Mesenchymal stem cell (in vitro differentiated cells and primary cell): ENCODE results near the gene AGPAT4.

Experiments used
- DNase-seq: peaks from one replicate; pipeline ENCODE4 v3.0.0-alpha.2; 2013
- H2AFZ ChIP-seq: one replicate; pipeline ENCODE4 v1.6.1; 2013; ENCODE audit warnings: low read depth, mild to moderate bottlenecking, control low read depth, inconsistent platforms, low read length, moderate library complexity
- H2AK5ac ChIP-seq: 2 replicates; pipeline ENCODE4 v1.6.1; 2013; ENCODE audit warnings: low read length, moderate library complexity, mild to moderate bottlenecking, inconsistent platforms; ENCODE audit not compliant: severe bottlenecking
- H2BK120ac ChIP-seq: one replicate; pipeline ENCODE4 v1.6.1; 2013; ENCODE audit warnings: low read depth, mild to moderate bottlenecking, inconsistent platforms, low read length, moderate library complexity
- H2BK12ac ChIP-seq, 2 experiments: one replicate each; pipeline ENCODE4 v1.6.1; 2013; ENCODE audit warnings: inconsistent platforms in 2 of 2, low read length in 2 of 2, mild to moderate bottlenecking in 2 of 2, moderate library complexity in 2 of 2, control low read depth in 1 of 2
- H2BK15ac ChIP-seq: one replicate; pipeline ENCODE4 v1.6.1; 2013; ENCODE audit warnings: mild to moderate bottlenecking, low read depth, inconsistent platforms; ENCODE audit not compliant: poor library complexity, severe bottlenecking
- H2BK5ac ChIP-seq: 2 replicates; pipeline ENCODE4 v1.6.1; 2013; ENCODE audit warnings: low read depth, mild to moderate bottlenecking, low read length, control low read depth, inconsistent platforms; ENCODE audit not compliant: poor library complexity, severe bottlenecking
- H3K14ac ChIP-seq, 2 experiments: one replicate each; pipeline ENCODE4 v1.6.1; 2013; ENCODE audit warnings: inconsistent platforms in 2 of 2, low read length in 2 of 2, control low read depth in 1 of 2, mild to moderate bottlenecking in 1 of 2, moderate library complexity in 1 of 2
- H3K18ac ChIP-seq, 2 experiments: one replicate each; pipeline ENCODE4 v1.6.1; 2013; ENCODE audit warnings: inconsistent platforms in 2 of 2, low read length in 2 of 2, control low read depth in 1 of 2, low read depth in 1 of 2, mild to moderate bottlenecking in 1 of 2
- H3K23ac ChIP-seq, 2 experiments: one replicate each; pipeline ENCODE4 v1.6.1; 2013; ENCODE audit warnings: inconsistent platforms in 2 of 2, low read length in 2 of 2, mild to moderate bottlenecking in 2 of 2, moderate library complexity in 2 of 2, control low read depth in 1 of 2
- H3K27ac ChIP-seq: 2 replicates; pipeline ENCODE4 v1.5.1; 2013; ENCODE audit warnings: mild to moderate bottlenecking, moderate library complexity, low read length, control low read depth, inconsistent platforms; ENCODE audit not compliant: poor library complexity, severe bottlenecking
- H3K27me3 ChIP-seq, 2 experiments: 2 replicates each; pipeline versions ENCODE4 v1.6.1 to v1.7.0; 2013; ENCODE audit warnings: low read length in 2 of 2, mild to moderate bottlenecking in 2 of 2, moderate library complexity in 2 of 2, control low read depth in 1 of 2, inconsistent platforms in 1 of 2; ENCODE audit not compliant: control insufficient read depth in 1 of 2, insufficient read depth in 1 of 2
- H3K36me3 ChIP-seq, 2 experiments: 2 replicates each; pipeline versions ENCODE4 v1.6.1 to v1.7.0; 2013; ENCODE audit warnings: low read length in 2 of 2, control low read depth in 1 of 2, inconsistent platforms in 1 of 2, low read depth in 1 of 2, mild to moderate bottlenecking in 1 of 2; ENCODE audit not compliant: insufficient read depth in 2 of 2, control insufficient read depth in 1 of 2
- H3K4ac ChIP-seq, 2 experiments: one replicate each; pipeline ENCODE4 v1.6.1; 2013; ENCODE audit warnings: inconsistent platforms in 2 of 2, low read length in 2 of 2, mild to moderate bottlenecking in 2 of 2, moderate library complexity in 2 of 2, control low read depth in 1 of 2, low read depth in 1 of 2
- H3K4me1 ChIP-seq: 2 replicates; pipeline ENCODE4 v1.6.1; 2013; ENCODE audit warnings: low read depth, low read length, control low read depth; ENCODE audit not compliant: control insufficient read depth, insufficient read depth
- H3K4me2 ChIP-seq: 2 replicates; pipeline ENCODE4 v1.6.1; 2013; ENCODE audit warnings: low read length, mild to moderate bottlenecking, inconsistent platforms; ENCODE audit not compliant: poor library complexity, severe bottlenecking
- H3K4me3 ChIP-seq, 2 experiments: 2 replicates each; pipeline versions ENCODE4 v1.5.1 to v1.7.0; 2013; ENCODE audit warnings: low read length in 2 of 2, mild to moderate bottlenecking in 2 of 2, control low read depth in 1 of 2, low read depth in 1 of 2; ENCODE audit not compliant: insufficient read depth in 1 of 2
- H3K79me1 ChIP-seq: replicated peaks from 2 replicates; pipeline ENCODE4 v1.6.1; 2013; ENCODE audit warnings: mild to moderate bottlenecking, control low read depth, low read length, inconsistent platforms; ENCODE audit not compliant: poor library complexity, severe bottlenecking
- H3K9ac ChIP-seq: 2 replicates; pipeline ENCODE4 v1.7.0; 2013; ENCODE audit warnings: mild to moderate bottlenecking, low read length, moderate library complexity
- H3K9me3 ChIP-seq: 2 replicates; pipeline ENCODE4 v1.7.0; 2013; ENCODE audit warnings: mild to moderate bottlenecking, low read length; ENCODE audit not compliant: control insufficient read depth
- H4K8ac ChIP-seq: one replicate; pipeline ENCODE4 v1.6.1; 2013; ENCODE audit warnings: inconsistent platforms, mild to moderate bottlenecking, low read length, moderate library complexity
- H4K91ac ChIP-seq: one replicate; pipeline ENCODE4 v1.6.1; 2013; ENCODE audit warnings: mild to moderate bottlenecking, low read length, inconsistent platforms
- WGBS: methylation state at CpG from one replicate; pipeline ENCODE4 v1.1.7; 2013; ENCODE audit warnings: mixed read lengths; 5-methylcytosine and 5-hydroxymethylcytosine counted together

AGPAT4 gene

GRCh38 chr6:161109366-161109765, 164.5 kb downstream of the AGPAT4 start:
- Histone ChIP-seq H3K79me1 (peaks cover 2% of the 10 kb centered on the region), H4K8ac (no peak overlapping the region), H3K4me1 (peaks cover 2% of the 10 kb centered on the region)

DNA sequence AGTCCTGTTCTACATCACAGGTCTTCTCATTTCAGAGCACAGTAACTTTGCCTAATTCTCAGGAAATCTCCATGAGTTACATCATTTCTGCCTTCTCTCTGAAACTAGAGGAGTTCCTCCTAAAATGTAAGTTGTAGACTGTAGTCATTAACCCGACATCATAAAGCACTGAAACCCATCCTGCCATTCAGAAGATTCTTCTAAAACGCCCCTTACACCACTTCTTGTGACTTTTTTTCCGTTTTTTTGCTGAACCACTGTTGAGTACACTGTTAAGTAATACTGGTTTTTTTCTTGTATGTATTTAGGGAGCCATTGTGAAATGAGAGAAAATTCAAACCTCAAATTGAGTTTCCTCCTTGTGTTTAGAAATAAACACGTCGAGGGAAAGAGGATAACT, 164.9 kb downstream of the AGPAT4 start:
- Histone ChIP-seq H3K27me3 (no peaks in the 10 kb centered on the region), H3K18ac (no peak overlapping the region), H3K4ac (no peak overlapping the region), H2BK120ac (no peak overlapping the region), H2BK5ac (no peak overlapping the region), H2BK15ac (no peak overlapping the region), H3K79me1 (peaks cover 2% of the 10 kb centered on the region), H3K23ac (no peak overlapping the region), H3K14ac (no peak overlapping the region), H4K91ac (no peak overlapping the region), H2AK5ac (no peak overlapping the region), H4K8ac (no peak overlapping the region), H3K27ac (no peak overlapping the region), H2AFZ (no peak overlapping the region), H3K36me3 (peaks cover 35 to 83% of the 10 kb centered on the region in 2 experiments), H3K9me3 (no peaks in the 10 kb centered on the region), H3K4me1 (peaks cover 2% of the 10 kb centered on the region), H3K4me2 (no peak overlapping the region), H2BK12ac (no peak overlapping the region), H3K4me3 (no peak overlapping the region), H3K9ac (no peak overlapping the region)
- no peak for DNase-seq
- WGBS, result 99% methylated on average over 4 of the region's 5 CpGs

More at GRCh38 chr6:161109366-161109765, 164.5 kb downstream of the AGPAT4 start:
- Histone ChIP-seq H3K4me3 (no peak overlapping the region), H2BK15ac (no peak overlapping the region), H2AK5ac (no peak overlapping the region), H2AFZ (no peak overlapping the region), H4K91ac (no peak overlapping the region), H3K9me3 (no peaks in the 10 kb centered on the region), H3K27me3 (no peaks in the 10 kb centered on the region), H3K14ac (no peak overlapping the region), H2BK120ac (no peak overlapping the region), H3K23ac (no peak overlapping the region), H3K18ac (no peak overlapping the region), H3K27ac (no peak overlapping the region), H3K9ac (no peak overlapping the region), H3K36me3 (peaks cover 31 to 87% of the 10 kb centered on the region in 2 experiments), H2BK12ac (no peak overlapping the region), H2BK5ac (no peak overlapping the region), H3K4ac (no peak overlapping the region), H3K4me2 (no peak overlapping the region)
- no peak for DNase-seq
- 92% methylated on average over 4 of the region's 4 CpGs for WGBS

GRCh38 chr6:161107779-161108730, 165.8 kb downstream of the AGPAT4 start:
- Histone ChIP-seq H3K4me2 (no peak overlapping the region), H2BK5ac (no peak overlapping the region), H3K9ac (no peak overlapping the region), H3K9me3 (no peaks in the 10 kb centered on the region), H3K27ac (no peak overlapping the region), H3K27me3 (no peaks in the 10 kb centered on the region), H3K36me3 (peaks cover 39 to 85% of the 10 kb centered on the region in 2 experiments), H3K4me1 (peaks cover 2% of the 10 kb centered on the region), H3K4ac (no peak overlapping the region), H2BK12ac (no peak overlapping the region), H4K8ac (no peak overlapping the region), H2BK15ac (no peak overlapping the region), H3K14ac (no peak overlapping the region), H3K79me1 (peaks cover 2% of the 10 kb centered on the region), H2BK120ac (no peak overlapping the region), H3K4me3 (no peak overlapping the region), H3K23ac (no peak overlapping the region), H4K91ac (no peak overlapping the region), H2AK5ac (no peak overlapping the region), H2AFZ (no peak overlapping the region), H3K18ac (no peak overlapping the region)
- 95% methylated on average over 16 of the region's 23 CpGs for WGBS
- no peak for DNase-seq

- Histone ChIP-seq H3K27ac (no peak overlapping the region), H4K8ac (no peak overlapping the region), H3K4me2 (no peak overlapping the region), H3K9me3 (no peaks in the 10 kb centered on the region), H2BK120ac (no peak overlapping the region), H2AFZ (no peak overlapping the region), H2BK12ac (no peak overlapping the region), H3K36me3 (peaks cover 25 to 83% of the 10 kb centered on the region in 2 experiments), H3K23ac (no peak overlapping the region), H2AK5ac (no peak overlapping the region), H3K14ac (no peak overlapping the region), H3K4ac (no peak overlapping the region), H2BK5ac (no peak overlapping the region), H3K27me3 (no peaks in the 10 kb centered on the region), H4K91ac (no peak overlapping the region), H3K9ac (no peak overlapping the region), H3K4me1 (peaks cover 2% of the 10 kb centered on the region), H3K79me1 (peaks cover 2% of the 10 kb centered on the region), H2BK15ac (no peak overlapping the region), H3K18ac (no peak overlapping the region), H3K4me3 (no peak overlapping the region)
- 100% methylated on average over 2 of the region's 2 CpGs for WGBS
- no peak for DNase-seq
Measured at GRCh38 chr6:161105408-161105807, 168.5 kb downstream of the AGPAT4 start.
